ENCODE measurements around the gene EPHB2.

- TF ChIP-seq MXI1 (conservative IDR thresholded peaks at IDR 0.05; ENCODE audit: poor library complexity, severe bottlenecking) (no peak), CTCF (IDR thresholded peaks at IDR 0.05; ENCODE audit: poor library complexity, severe bottlenecking) (no peak), REST (IDR thresholded peaks at IDR 0.05; ENCODE audit: borderline replicate concordance) (no peak), POLR2AphosphoS5 (IDR thresholded peaks at IDR 0.05) (no peak), EZH2 (IDR thresholded peaks at IDR 0.05; ENCODE audit: borderline replicate concordance, insufficient read depth, low read length, poor library complexity, severe bottlenecking) (no peak), SMC3 (conservative IDR thresholded peaks at IDR 0.05; ENCODE audit: poor library complexity) (no peak), EP300 (conservative IDR thresholded peaks at IDR 0.05; ENCODE audit: poor library complexity, severe bottlenecking) (no peak), TAF1 (IDR thresholded peaks at IDR 0.05; ENCODE audit: low read depth) (no peak), RAD21 (conservative IDR thresholded peaks at IDR 0.05) (no peak)
Observed at GRCh38 chr1:22687191-22687590, 23.4 kb upstream of the EPHB2 start.
